C4-2B (cell line): ENCODE results near the gene MAN2B2.

ENCODE experiments used
- H3K27ac ChIP-seq: fragments of 450-650 bp; 2 replicates; pipeline ENCODE4 v1.5.1; 2017
- ZFX ChIP-seq: fragments of 450-650 bp; IDR thresholded peaks from 2 replicates; pipeline ENCODE4 v1.6.1; 2017
- TF ChIP-seq, protein P1 (sequence below): fragments of 450-650 bp; conservative IDR thresholded peaks from 2 replicates; pipeline ENCODE4 v1.5.1; 2017; ENCODE audit warnings: mild to moderate bottlenecking

MAN2B2 gene

DNA sequence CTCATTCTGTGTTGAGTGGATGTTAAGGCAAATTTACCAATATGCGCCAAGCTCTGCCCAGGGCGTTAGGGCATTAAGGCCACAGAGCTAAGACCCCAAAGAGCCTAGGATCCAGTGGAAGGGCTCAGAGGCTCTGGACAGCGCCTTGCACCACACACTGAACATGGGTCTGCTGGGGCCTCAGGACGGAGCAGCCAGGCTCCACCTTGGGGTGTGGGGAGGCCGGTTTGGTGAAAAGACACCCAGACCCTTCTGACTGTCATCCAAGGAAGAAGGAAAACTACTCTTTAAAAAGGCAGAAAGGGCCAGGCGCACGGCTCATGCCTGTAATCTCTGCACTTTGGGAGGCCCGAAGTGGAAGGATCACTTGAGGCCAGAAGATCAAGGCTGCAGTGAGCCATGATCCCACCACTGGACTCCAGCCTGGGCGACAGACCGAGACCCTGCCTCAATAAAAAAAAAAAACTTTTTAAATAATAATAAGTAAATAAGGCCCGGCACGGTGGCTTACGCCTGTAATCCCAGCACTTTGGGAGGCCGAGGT, 64.2 kb downstream of the MAN2B2 start:
- TF ChIP-seq, protein P1, sequence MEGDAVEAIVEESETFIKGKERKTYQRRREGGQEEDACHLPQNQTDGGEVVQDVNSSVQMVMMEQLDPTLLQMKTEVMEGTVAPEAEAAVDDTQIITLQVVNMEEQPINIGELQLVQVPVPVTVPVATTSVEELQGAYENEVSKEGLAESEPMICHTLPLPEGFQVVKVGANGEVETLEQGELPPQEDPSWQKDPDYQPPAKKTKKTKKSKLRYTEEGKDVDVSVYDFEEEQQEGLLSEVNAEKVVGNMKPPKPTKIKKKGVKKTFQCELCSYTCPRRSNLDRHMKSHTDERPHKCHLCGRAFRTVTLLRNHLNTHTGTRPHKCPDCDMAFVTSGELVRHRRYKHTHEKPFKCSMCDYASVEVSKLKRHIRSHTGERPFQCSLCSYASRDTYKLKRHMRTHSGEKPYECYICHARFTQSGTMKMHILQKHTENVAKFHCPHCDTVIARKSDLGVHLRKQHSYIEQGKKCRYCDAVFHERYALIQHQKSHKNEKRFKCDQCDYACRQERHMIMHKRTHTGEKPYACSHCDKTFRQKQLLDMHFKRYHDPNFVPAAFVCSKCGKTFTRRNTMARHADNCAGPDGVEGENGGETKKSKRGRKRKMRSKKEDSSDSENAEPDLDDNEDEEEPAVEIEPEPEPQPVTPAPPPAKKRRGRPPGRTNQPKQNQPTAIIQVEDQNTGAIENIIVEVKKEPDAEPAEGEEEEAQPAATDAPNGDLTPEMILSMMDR: no peak
- TF ChIP-seq ZFX: no peak
- peak overlapping the region; percentile 91 for H3K27ac ChIP-seq

- peak within 1 kb of the TSS; percentile 91 for H3K27ac ChIP-seq
- TF ChIP-seq, protein P1: no peak
- TF ChIP-seq ZFX: peak; percentile 75
Measured at GRCh38 chr4:6640292-6641163, 65.5 kb downstream of the MAN2B2 start, which contains the start of gene MRFAP1. MRFAP1 (plus strand) TSS chr4:6640685; CDS start chr4:6640863, 178 bp downstream.

DNA sequence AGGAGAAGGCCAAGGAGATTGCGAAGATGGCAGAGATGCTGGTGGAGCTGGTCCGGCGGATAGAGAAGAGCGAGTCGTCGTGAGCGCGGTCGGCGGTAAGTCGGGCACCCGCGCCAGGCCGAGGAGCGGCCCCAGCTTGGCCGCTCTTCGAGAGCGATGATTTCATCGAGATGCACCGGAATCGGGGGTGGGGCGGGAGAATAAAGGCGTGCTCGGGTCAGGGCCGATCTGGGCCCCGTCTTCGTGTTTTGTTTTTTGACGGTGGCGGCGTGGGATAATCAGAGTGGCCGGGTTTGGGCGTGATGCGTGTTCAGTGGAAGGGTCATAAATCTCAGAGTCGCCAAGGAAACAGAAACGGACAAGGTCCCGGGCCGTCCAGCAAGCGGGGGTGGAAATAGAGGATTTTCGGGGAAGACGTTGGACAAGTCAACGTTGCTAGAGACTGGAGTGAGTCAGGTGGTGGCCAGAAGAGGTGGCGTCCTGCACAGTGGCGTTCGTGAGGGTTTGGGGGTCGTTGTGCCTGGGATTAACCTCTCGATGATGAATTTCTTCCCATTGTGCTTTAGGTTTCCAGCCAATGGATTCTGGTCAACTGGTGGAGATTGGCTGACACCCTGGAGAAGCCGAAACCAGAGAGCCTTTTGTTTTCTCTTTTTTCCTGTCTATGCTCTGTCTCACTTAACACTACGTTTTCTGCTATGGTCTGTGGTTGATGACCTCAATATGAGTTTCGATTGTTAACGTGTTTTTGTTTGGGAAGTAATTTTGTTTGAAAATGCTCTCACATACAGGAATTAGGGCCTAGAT, 66.4 kb downstream of the MAN2B2 start:
- TF ChIP-seq ZFX: peak; percentile 51; the same call in 1 of the 2 replicates
- TF ChIP-seq, protein P1: no peak
- peak overlapping the region; percentile 91 for H3K27ac ChIP-seq

DNA sequence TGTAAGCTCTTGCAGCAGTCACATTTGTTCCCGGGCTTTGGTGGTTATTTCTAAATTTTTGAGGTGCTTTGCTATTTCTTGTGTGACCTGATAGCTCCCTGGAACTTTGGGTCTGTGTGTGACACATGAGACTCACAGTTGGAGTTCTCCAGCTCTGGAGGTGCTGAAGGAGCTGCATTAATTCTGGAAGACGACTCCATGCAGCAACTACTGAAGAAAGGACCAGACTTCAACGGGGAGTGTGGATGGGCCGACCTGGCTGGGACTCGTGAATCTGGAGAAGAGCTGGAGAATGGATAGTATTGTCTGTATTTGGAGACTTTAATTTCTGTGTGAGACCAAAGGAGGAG, 67.0 kb downstream of the MAN2B2 start:
- TF ChIP-seq, protein P1: no peak
- TF ChIP-seq ZFX: no peak
- peak overlapping the region; percentile 91 for H3K27ac ChIP-seq

GRCh38 chr4:6643141-6643847, 68.3 kb downstream of the MAN2B2 start:
- no peak overlapping the region for H3K27ac ChIP-seq
- TF ChIP-seq, protein P1: no peak
- no peak for TF ChIP-seq ZFX

DNA sequence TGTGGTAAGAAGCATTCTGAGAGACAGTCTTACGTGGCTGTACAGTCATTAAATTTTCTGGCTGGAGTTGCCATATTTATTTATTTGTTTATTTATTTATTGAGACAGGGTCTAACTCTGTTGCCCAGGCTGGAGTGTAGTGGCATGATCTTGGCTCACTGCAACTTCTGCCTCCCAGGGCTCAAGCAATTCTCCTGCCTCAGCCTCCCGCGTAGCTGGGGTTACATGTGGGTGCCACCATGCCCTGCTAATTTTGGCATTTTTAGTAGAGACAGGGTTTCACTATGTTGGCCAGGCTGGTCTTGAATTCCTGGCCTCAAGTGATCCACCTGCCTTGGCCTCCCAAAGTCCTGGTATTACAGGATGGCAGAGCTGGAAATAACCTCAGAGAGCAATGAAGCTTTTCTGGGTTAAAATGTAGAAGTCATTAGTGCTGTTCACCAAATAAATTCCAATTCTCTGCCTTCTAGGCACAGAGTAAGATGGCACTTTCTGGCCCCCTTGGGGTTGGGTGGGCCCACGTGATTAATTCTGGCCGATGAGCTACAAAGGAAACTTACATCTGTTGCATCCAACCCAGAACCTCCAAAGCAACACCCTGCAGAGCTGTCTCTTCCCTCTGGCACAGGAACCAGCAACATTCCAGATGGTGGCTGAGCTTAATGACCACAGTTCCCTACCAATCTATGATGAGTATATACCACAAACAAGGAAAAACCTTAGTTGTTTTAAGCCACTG, 70.0 kb downstream of the MAN2B2 start:
- no peak for TF ChIP-seq ZFX
- TF ChIP-seq, protein P1: no peak
- H3K27ac ChIP-seq: no peak overlapping the region
